NCI-H69 (cell line): ENCODE measurements around the gene NR2E1.
A peak's percentile ranks its signal among the peaks of the same experiment; 100 is the strongest.

Source experiments
- DNase-seq: peaks from one replicate; lab custom pipeline; 2025; lab: John Stamatoyannopoulos, UW

Gene NR2E1

DNA sequence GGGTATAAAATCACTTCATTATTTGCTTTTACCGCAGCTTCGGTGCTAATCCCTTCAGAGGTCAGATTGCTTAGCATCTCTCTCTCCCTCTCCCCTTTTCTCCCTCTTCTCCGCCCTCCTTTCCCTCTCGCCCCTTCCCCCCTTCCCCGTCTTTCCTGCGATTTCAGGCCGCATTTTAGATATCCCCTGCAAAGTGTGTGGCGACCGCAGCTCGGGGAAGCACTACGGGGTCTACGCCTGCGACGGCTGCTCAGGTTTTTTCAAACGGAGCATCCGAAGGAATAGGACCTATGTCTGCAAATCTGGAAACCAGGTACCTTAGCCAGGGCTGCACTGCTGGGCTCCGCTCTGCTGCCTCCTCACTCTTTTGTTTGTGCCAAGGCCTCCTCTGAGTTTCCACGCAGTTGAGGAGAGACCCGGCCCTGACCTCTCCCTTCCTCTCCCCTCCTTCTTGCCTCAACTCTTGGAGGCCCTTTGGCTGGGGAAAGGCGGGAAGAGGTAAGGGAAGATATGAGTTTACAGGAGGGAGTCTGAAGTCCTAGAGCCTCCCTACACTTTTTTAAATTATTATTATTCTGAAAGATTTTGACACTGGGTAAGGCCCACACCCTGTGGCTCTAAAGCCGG, 5.6 kb downstream of the NR2E1 start:
- DNase-seq, result no peak

DNA sequence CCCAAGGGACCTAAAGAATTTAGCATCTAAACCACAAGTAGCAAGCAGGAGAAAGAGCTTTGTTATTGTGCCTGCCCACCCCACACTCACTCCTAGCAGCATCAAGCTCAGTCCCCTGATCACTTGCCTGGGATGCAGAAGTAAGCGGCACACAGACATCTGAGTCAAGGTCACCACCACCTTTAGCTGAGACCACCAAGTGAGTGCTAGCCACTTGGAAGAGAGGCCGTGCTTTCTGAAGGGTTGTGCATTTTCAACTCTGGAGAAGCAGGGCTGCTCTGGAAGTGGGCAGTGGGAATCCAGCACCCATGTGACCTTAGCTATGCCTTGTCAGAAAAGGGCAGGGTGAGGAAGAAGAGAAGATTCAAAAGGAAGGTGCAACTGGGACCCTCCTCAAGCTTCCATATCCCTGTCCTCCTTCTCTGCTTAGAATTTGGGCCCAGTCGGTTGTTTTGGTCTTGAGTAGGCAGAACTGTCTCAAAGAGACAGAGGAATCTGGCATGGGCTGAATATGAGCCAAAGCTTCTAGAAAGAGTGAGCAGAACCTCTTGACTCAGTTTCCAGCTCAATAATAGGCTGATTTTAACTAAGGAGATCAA, 6.2 kb downstream of the NR2E1 start:
- no peak for DNase-seq

DNA sequence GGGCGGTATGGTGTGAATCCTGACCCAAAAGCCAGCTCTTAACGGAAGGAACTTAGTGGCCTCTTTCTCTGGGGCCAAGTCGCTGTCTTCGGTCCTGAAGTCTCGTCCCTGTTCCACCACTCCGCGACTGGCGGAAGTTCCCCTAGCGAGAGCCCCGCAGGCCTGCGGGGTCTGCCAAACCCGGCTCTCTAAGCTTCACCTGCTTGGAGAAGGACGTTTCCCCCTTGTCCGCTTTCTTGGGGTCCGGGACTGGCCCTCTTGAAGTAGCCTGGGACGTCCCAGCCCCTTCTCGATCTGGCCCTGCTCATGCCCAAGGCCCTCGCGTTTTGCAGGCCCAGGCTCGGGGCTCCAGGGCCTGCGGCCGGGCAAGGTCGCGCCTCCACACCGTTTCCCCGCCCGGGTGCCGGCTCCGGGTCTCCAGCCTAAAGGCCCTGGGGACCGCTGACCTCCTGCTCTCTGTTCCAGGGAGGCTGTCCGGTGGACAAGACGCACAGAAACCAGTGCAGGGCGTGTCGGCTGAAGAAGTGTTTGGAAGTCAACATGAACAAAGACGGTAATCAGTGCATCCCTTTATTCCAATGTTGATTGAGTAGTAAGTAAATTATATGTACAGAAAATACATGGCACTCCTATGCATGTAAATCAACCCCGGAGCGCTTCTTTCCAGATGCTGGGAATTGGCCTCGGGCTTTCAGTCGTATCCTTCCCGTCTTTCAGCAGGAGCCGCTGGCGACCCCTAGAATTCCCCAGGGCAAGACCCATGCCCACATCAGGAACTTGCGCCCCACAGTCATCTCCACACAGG, 8.8 kb downstream of the NR2E1 start:
- DNase-seq, result no peak

DNA sequence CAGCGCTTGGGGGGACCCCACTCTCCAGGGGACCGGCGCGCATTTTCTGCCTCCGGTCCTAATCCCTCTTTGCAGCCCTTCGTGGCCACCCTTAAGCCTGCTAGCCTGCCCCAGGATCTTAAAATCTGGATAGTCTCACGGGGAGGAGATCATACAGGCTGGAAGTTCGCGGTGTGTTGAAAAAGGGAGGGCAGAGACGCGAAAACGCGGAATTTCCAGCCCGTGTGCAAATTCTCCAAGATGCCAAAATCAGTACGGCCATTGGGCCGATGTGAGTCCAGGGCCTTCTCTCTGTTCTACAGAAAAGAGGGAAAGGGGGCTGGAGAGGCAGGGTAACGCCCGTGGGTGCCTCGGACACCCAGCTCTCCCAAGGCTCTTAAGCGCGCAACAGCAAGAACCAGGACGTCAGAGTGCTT, 9.4 kb downstream of the NR2E1 start:
- no peak for DNase-seq

DNA sequence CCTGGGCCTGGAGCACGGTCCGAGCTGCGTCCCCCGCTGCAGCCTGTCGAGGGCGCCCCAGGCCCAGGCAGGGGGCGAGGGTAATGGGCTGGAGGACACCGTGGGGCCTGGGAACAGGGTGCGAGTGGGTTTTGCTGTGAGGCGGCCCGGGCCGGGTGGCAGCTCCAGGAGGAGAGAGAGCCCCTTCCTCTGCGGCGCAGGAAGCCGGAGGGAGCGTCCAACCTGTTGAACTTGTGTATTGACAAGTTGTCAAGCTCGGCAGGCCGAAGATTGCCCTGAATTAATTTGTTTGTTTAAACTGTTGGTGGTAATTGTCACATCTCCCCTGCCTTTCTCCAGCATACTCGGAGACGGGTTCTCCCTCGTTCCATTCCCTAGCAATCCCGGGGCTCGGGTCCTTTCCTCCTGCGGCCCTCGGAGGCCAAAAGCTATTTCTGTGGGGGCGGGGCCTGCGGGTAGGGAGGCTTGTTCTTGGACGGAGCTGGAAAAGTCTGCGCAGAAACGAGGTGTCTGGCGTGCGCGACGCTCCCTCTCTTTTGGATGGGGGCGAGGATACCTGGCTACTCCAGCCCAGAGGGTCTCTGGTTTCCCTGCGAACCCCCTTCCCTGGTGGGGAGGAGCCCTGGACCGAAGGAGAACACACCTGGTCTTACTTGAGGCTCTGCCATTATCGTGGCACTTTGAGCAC, 9.9 kb downstream of the NR2E1 start:
- peak; percentile 73 for DNase-seq

DNA sequence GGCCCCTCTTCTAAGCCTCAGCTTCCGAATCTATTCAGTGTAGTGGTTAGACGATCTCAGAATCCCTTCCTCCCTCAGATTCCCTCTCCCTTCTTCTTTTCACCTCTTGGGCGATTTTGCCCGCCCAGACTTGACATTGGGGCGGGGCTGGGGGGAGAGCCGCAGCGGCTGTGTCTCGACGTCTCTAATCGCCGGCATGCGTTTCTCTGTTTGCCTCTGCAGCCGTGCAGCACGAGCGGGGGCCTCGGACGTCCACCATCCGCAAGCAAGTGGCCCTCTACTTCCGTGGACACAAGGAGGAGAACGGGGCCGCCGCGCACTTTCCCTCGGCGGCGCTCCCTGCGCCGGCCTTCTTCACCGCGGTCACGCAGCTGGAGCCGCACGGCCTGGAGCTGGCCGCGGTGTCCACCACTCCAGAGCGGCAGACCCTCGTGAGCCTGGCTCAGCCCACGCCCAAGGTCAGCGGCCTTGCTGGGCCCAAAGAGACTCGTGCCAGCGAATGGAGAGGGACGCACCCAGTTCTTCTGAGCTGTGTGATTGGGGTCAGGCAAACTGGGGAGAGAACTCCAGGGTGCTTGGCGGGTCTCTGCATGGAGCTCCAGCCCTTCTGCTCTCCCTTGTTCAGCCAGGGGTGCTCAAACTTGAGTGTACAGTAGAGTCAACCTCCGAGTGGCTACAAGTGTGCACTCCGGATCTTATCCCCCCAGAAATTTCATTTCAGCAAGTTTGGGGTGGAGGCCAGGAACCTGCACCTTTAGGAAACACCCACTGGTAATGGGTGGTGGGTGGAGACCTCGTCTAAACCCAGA, 10.7 kb downstream of the NR2E1 start:
- DNase-seq, result no peak

DNA sequence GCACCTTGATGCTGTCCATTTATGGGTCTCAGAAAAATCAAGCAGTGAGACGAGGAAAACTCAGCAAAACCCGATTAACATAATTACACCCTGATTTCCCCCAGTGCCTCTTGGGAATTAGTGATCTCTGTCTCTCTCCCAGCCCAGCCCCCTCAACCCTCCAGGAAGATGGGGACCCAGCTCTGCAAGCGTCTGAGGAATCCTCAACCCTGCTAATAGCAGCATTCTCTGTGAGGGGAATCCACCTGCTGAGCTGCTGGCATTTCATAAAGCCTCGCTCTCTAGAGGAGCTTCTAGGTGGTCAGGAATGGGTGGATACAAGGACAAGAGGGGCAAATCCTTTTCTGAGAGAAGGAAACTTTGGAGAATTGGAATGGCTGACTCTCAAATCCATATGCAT, 13.9 kb downstream of the NR2E1 start:
- peak; percentile 58 for DNase-seq

DNA sequence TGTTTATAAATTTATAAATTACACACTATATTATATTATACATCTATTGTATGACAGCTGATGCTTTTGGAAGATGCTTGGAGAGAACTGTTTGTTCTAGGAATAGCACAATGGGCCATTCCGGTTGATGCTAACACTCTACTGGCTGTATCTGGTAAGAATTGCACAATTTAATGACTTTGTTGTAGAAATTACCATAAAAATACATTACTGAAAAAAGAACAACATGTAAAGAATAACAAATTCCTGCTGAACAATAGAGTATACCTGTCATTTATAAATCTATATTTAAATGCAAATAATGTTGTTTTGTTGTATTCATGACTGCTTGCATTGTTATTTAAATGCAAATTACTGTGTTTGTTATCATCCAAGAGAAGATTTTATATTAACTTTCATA, 14.4 kb downstream of the NR2E1 start:
- DNase-seq, result no peak

DNA sequence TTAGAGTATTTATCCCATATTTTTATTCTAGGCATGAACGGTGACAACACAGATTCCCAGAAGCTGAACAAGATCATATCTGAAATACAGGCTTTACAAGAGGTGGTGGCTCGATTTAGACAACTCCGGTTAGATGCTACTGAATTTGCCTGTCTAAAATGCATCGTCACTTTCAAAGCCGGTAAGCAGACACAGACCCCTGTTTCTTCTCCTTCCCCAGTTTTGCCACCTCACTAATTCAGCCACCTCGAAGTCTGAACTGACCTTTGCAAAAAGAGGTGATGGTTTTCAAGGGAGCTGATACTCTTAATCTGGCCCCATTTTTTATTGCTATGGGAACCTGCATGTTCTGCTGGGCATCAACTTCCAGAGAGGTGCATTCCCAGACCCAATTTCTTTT, 15.0 kb downstream of the NR2E1 start:
- no peak for DNase-seq

DNA sequence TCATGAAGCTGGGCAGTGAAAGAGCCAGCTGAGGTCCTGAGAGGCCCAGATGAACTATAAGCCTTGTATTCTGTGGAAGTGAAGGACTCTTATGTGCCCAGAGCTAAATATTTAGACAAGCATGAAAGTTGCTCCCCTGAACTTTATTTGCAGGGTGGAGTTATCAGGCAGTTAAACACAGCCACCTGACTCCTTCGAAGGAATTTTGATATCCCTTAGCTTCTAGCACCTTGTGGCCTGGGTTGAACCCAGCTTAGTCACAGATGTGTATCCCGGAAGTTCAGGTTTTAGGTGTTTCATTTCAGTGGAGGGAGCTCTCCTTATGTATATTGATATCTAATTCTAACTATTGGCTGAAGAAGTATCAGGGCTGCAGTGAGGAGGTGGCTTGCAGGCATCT, 20.4 kb downstream of the NR2E1 start:
- no peak for DNase-seq

DNA sequence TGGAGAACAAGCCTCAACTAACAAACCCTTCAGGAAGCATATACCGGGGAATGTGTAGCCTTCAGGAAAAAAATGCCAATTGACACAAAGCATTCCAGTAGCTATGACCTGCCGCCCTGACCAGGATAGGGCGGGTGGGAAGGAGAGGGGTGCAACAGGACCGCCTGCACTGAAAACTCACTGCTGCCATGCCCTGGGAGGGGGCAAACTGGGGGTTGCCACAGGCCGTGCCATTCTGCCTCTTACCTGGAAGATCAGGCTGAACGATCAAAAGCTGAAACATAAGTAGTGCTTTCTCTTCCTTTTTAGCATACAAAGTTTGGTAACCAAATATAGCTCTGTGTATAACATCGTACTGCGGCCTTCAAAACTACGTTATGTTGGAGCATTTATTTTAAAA, 21.7 kb downstream of the NR2E1 start:
- no peak for DNase-seq

DNA sequence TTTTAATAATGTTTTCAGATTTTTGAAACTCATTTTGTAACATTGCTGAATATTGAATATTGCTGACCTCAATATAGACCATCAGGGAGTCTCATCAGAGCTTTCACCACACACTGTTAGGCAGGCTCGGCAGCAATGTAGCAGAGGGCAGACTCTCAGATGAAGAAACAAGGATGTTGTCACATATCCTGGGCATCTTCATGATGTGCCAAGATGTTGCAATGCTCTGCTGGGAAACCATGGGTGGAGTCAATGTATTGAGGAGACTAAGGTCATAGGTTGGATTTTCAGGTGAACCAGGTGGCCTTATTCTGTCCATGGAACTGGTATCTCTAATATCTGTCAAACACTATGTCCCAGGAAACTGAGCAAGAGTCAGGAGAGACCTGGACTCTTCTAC, 27.3 kb downstream of the NR2E1 start:
- DNase-seq, result no peak

DNA sequence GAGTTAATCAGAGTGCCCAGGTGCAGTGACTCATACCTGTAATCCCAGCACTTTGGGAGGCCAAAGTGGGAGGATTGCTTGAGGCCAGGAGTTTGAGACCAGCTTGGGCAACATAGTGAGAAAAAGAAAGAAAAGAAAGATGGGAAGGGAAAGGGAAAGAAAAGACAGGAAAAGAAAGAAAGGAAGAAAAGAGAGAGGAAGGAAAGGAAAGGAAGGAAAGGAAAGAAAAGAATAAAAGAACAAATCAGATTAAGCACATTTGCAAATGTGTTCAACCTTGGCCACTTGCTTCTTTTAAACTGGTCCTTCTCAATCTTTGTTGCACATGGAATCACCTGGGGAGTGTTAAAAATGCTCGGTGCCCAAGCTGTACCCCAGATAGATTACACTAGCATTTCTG, 28.0 kb downstream of the NR2E1 start:
- no peak for DNase-seq

DNA sequence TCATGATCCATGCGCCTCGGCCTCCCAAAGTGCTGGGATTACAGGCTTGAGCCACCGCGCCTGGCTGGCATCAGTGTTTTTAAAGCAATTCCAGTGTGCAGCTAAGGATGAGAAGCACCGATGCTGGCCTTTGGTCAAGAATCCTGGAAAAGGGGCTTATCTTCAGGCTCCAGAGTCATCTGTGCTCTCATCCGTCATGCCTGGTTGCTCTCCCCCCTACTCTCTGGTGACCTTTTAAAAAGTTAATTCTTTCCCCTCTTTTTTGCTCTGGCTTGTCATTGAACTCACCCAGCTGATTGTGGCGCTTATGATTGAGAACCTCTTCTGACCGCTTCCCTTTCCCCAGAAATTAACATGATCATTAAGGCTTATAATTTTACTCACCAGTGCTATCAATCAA, 28.7 kb downstream of the NR2E1 start:
- DNase-seq, result no peak

DNA sequence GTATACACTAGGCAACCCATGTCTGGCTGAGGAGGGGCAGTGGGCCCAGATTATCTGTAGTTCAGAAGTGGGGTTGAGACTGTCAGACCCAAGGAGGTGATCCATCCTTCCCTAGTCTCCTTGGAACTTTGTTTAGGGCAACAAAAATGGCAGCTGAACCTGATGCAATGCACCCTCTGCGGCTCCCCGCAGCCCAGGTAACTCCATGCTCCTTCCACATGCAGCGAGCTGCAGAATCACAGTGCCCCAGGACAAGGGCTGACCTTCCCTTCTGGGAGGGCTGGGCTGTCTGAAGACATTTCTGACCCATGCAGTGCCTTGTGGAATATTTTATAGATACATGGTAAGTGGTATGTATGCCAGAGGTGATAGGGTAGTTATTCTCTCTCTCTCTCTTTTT, 29.4 kb downstream of the NR2E1 start:
- DNase-seq, result no peak

DNA sequence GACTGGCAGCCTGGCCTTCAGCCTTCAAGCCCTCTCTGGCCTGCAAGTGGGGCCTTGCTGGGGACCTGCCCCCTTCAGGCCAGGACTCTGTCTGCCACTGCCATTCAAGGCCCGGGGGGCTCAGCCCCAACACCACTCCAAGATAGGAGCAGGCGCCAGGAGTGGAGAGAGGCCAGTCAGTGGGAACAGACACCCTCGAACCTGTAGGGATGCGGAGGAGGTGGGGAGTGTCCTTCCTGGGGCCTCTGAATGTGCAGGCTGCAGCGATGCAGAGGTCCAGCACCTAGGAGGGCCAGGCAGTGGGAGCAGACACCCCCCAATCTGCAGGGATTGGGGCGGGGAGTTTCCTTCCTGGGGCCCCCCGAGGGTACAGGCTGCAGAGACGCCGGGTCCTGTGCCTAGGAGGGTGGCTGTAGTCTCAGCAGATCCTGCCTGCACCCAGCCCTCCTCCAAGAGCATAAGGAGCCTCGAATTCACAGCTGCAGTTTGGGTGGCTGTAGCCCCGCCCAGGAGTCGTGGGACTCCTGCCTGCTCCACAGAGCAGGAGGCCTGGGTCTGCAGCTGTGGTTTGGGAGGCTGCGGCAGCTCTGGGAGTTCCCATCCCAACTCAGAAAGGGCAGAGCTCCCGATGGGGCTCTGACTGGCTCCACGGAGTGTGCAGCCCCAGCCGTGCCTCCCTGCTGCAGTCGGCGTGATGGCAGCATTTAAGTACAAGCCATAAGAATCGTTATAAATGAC, 33.1 kb downstream of the NR2E1 start:
- DNase-seq, result no peak

DNA sequence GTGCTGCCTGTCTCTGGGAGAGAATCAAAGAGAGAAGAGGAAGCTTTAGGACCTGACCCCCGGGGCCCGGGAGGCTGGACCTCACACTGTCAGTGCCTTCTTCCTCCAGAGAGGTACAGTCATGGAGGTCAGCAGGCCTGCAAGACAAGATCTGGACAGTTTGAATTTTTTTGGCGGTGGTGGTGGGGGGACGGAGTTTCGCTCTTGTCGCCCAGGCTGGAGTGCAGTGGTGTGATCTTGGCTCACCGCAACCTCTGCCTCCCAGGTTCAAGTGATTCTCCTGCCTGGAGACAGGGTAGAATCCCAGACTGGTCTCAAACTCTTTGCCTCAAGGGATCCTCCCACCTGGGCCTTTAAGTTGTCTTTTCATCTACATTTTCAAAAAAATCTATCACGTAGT, 34.4 kb downstream of the NR2E1 start:
- no peak for DNase-seq

DNA sequence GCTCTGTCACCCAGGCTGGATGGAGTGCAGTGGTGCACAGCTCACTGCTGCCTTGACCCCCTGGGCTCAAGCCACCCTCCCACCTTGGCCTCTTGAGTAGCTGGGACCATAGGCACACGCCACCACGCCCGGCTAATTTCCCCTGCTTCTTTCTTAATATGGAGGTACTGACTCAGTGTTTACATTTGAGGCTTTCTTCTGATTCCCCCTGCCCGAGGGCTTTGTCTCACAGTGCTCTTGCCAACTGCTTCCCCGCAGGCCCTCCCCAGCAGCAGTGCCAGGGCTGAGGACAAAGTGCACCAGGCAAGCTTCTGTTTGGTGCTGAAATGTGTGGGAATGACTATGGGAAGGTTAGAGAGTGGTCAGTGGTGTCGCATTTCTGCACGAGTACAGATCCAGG, 34.8 kb downstream of the NR2E1 start:
- DNase-seq, result peak; percentile 96

DNA sequence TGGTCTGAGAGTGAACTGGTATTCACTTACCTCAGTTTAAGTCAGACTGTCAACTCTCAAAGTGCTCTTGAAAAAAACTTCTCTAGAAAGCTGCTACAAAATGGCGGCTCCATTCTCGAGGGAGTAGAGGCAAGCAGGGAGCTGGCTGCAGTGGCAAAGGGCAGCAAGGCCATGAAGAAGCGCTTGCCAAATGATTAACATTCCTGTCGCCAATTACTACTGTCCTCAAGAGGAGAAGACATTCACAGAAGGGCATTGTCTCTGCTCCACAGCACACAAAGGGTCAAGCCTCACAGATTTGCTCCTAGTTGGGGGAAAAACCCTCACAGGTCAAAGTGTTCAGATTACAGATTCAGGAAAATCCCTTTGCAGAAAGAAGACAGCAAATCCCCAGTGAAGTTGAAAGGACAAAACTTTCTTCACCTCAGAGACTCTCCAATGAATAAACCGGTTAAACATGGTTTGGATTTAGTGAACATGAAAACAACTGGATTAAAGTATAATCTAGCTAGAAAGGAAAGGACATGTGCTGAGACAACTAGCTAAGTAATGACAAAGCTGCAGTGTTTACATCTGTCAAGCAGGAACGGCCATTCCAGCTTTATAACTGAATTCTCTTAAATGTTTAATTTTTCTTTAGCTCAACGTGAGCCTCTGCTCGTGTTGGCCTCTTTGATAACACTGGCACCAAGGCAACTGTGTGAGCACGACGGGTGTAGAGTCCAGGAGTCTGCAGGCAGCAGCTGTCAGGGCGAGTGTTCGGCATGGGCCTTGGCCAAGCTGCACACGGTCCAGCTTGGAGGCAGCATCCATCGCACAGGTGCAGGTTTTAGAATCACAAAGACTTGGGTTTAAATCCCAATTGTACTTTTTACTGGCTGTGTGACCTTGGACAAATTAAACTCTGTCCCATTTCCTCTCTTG, 37.6 kb downstream of the NR2E1 start:
- no peak for DNase-seq

DNA sequence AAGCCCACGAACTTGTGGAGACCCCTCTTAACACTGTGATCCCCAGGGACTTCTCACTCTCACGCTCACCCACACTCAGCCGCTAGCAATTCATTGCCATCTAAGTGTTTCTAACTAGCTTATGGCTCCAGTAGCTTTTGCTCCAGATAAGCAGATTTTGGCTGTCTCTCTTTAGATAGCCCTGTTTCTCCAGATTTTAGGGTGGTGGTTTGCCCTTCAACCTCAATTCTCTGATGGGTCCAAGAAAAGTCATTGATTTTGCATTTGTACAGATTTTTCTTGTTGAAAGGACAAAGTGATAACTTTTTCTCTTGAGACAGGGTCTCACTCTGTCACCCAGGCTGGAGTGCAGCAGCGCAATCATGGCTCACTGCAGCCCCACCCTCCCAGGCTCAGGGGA, 41.2 kb downstream of the NR2E1 start:
- no peak for DNase-seq
